ENCODE results near the gene CNBP. TPM values are rescaled to one million over a fixed set of nuclear protein-coding genes. Genes with fewer than 3 reads are reported as not detected.

The CNBP gene
- total RNA-seq, 4 donors from 2014 or later = 329 to 533 (median 488) TPM

- Histone ChIP-seq H3K27ac (peak overlapping the region in 1 of 4 donors; percentile 40), H3K36me3 (no peaks in the 10 kb centered on the region), H3K27me3 (no peaks in the 10 kb centered on the region), H3K4me3 (no peak overlapping the region), H3K9me3 (no peaks in the 10 kb centered on the region), H3K4me1 (peaks cover 0 to 9% (median 7%) of the 10 kb centered on the region in 4 donors)
- TF ChIP-seq POLR2A (IDR thresholded peaks at IDR 0.05) (no peak), EP300 (IDR thresholded peaks at IDR 0.05) (no peak), CTCF (IDR thresholded peaks at IDR 0.05) (no peak)
- no peak for DNase-seq (ENCODE audit: low spot score in 2 of 2)
- 70 to 74% methylated on average over 1 of the region's 1 CpG for WGBS, 2 donors
These were observed 27.6 kb upstream of the CNBP start for GRCh38 chr3:129211345-129211744.

GRCh38 chr3:129207479-129207878 lies 23.8 kb upstream of the CNBP start:
- Histone ChIP-seq H3K4me1 (peaks cover 0 to 9% (median 7%) of the 10 kb centered on the region in 4 donors), H3K27ac (no peak overlapping the region), H3K9me3 (no peaks in the 10 kb centered on the region), H3K36me3 (no peaks in the 10 kb centered on the region), H3K27me3 (no peaks in the 10 kb centered on the region), H3K4me3 (no peak overlapping the region)
- 34 to 40% methylated on average over 4 of the region's 4 CpGs for WGBS, 2 donors
- TF ChIP-seq EP300 (IDR thresholded peaks at IDR 0.05) (no peak), POLR2A (IDR thresholded peaks at IDR 0.05) (no peak), CTCF (IDR thresholded peaks at IDR 0.05) (no peak)
- DNase-seq (ENCODE audit: low spot score in 2 of 2) = no peak

- no peak for TF ChIP-seq POLR2A (IDR thresholded peaks at IDR 0.05)
- no peak for TF ChIP-seq CTCF (IDR thresholded peaks at IDR 0.05)
- no peak for TF ChIP-seq EP300 (IDR thresholded peaks at IDR 0.05)
- H3K4me3 ChIP-seq = no peak overlapping the region
- H3K27ac ChIP-seq = no peak overlapping the region
- 81 to 84% methylated on average over 5 to 8 of the region's 8 CpGs for WGBS, 2 donors
- DNase-seq (ENCODE audit: low spot score in 2 of 2) = no peak
- H3K27me3 ChIP-seq = no peaks in the 10 kb centered on the region
- H3K9me3 ChIP-seq = no peaks in the 10 kb centered on the region
- no peaks in the 10 kb centered on the region for H3K36me3 ChIP-seq
- H3K4me1 ChIP-seq = no peaks in the 10 kb centered on the region
These were observed 21.6 kb upstream of the CNBP start for GRCh38 chr3:129205109-129205832.

GRCh38 chr3:129204473-129204872 lies 20.8 kb upstream of the CNBP start:
- Histone ChIP-seq H3K4me1 (no peaks in the 10 kb centered on the region), H3K27ac (no peak overlapping the region), H3K36me3 (no peaks in the 10 kb centered on the region), H3K27me3 (no peaks in the 10 kb centered on the region), H3K4me3 (no peak overlapping the region), H3K9me3 (no peaks in the 10 kb centered on the region)
- WGBS, 2 donors = 82% methylated on average over 2 of the region's 2 CpGs
- TF ChIP-seq POLR2A (IDR thresholded peaks at IDR 0.05) (no peak), CTCF (IDR thresholded peaks at IDR 0.05) (no peak), EP300 (IDR thresholded peaks at IDR 0.05) (no peak)
- no peak for DNase-seq (ENCODE audit: low spot score in 2 of 2)

GRCh38 chr3:129199366-129199765 lies 15.7 kb upstream of the CNBP start:
- Histone ChIP-seq H3K27me3 (no peaks in the 10 kb centered on the region), H3K27ac (no peak overlapping the region), H3K4me1 (peaks cover 0 to 18% (median 6%) of the 10 kb centered on the region in 4 donors), H3K4me3 (no peak overlapping the region), H3K36me3 (no peaks in the 10 kb centered on the region), H3K9me3 (no peaks in the 10 kb centered on the region)
- 78 to 90% methylated on average over 8 of the region's 8 CpGs for WGBS, 2 donors
- DNase-seq (ENCODE audit: low spot score in 2 of 2) = no peak
- TF ChIP-seq POLR2A (IDR thresholded peaks at IDR 0.05) (no peak), CTCF (IDR thresholded peaks at IDR 0.05) (no peak), EP300 (IDR thresholded peaks at IDR 0.05) (no peak)

Measured in tibial nerve (tissue), 4 donors.